ENCODE results near the gene MBNL2.

DNA sequence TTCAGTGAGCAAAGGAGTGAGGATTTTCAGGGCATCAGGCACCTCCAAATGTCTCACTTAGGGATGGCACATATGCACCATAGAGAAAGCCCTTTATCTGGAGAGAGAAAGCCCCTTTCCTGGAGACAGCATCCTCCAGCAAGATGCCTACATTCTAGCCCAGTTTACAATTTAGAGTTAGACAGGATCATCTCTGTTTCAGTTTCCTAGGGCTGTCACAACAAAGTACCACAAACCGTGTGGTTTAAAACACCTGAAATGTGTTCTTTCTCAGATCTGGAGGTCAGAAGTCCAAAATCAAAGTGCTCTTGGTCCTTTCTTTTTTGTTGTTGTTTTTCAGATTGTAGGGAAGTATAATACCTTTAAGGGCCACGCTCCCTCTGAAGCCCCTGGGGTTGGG, 61.8 kb downstream of the MBNL2 start:
- TF ChIP-seq, protein P1, sequence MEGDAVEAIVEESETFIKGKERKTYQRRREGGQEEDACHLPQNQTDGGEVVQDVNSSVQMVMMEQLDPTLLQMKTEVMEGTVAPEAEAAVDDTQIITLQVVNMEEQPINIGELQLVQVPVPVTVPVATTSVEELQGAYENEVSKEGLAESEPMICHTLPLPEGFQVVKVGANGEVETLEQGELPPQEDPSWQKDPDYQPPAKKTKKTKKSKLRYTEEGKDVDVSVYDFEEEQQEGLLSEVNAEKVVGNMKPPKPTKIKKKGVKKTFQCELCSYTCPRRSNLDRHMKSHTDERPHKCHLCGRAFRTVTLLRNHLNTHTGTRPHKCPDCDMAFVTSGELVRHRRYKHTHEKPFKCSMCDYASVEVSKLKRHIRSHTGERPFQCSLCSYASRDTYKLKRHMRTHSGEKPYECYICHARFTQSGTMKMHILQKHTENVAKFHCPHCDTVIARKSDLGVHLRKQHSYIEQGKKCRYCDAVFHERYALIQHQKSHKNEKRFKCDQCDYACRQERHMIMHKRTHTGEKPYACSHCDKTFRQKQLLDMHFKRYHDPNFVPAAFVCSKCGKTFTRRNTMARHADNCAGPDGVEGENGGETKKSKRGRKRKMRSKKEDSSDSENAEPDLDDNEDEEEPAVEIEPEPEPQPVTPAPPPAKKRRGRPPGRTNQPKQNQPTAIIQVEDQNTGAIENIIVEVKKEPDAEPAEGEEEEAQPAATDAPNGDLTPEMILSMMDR (IDR thresholded peaks at IDR 0.05): no peak
- no peak for TF ChIP-seq POLR2A (IDR thresholded peaks at IDR 0.05)

Data from uterus (tissue), 2 donors.